ENCODE data around the gene ATP8B1.

ATP8B1 gene

DNA sequence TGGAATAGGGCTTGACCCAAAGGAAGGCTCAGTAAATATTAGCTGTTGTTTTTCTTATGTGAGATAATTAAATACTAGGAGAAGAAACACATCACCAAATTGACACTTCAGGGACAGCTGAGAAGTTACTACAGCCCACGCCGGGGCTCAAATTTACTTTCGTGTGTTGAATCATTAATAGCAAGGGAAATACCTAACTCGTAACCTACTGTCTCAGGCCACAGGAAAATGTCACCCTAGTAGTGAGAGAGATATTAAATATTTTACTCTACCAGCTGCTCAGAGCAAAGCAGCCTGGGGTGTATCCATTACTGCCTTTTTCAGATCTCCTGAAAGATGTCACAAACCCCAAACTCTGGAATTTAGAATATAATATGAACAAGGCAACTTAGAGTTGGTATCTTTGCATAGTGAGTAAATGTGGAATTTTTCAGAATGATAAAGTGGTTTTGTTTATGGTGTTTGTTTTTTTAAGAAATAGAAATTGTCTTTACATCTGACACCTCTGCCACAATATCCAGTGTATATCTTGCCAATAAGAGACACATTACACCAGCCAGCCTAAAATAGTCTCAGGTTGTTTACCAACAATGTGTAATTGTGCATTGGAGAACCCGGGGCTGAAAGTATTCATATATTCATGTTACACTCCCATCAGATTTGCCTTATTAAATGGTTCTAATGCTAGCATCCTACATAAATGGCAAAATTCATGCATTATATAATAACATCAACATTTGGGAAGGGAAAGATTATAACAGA, 48.4 kb downstream of the ATP8B1 start:
- DNase-seq (ENCODE audit: low read depth): no peak
- TF ChIP-seq, protein P1, sequence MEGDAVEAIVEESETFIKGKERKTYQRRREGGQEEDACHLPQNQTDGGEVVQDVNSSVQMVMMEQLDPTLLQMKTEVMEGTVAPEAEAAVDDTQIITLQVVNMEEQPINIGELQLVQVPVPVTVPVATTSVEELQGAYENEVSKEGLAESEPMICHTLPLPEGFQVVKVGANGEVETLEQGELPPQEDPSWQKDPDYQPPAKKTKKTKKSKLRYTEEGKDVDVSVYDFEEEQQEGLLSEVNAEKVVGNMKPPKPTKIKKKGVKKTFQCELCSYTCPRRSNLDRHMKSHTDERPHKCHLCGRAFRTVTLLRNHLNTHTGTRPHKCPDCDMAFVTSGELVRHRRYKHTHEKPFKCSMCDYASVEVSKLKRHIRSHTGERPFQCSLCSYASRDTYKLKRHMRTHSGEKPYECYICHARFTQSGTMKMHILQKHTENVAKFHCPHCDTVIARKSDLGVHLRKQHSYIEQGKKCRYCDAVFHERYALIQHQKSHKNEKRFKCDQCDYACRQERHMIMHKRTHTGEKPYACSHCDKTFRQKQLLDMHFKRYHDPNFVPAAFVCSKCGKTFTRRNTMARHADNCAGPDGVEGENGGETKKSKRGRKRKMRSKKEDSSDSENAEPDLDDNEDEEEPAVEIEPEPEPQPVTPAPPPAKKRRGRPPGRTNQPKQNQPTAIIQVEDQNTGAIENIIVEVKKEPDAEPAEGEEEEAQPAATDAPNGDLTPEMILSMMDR (conservative IDR thresholded peaks at IDR 0.05; ENCODE audit: low read length): no peak
- no peak overlapping the region for H3K4me3 ChIP-seq (ENCODE audit: low read length)

DNA sequence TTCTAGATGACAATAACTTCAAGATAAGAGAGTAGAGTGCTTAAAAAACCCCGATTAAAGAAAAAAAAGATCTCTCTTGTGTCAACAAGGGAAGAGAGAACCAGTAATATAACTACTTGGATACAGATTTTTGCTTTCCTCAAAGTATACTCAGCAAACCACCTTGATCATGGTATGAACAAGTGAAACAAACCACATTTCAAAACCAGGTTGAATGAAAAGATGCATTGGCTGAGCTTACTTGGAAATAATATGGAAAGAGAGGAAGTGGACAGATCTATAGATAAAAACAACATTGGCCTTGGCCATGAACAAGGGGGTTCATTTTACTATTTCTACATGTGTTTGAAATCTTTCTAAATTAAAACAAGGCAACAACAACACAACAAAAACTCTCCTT, 50.1 kb downstream of the ATP8B1 start:
- H3K4me3 ChIP-seq (ENCODE audit: low read length): no peak overlapping the region
- TF ChIP-seq, protein P1 (conservative IDR thresholded peaks at IDR 0.05; ENCODE audit: low read length): no peak
- no peak for DNase-seq (ENCODE audit: low read depth)

DNA sequence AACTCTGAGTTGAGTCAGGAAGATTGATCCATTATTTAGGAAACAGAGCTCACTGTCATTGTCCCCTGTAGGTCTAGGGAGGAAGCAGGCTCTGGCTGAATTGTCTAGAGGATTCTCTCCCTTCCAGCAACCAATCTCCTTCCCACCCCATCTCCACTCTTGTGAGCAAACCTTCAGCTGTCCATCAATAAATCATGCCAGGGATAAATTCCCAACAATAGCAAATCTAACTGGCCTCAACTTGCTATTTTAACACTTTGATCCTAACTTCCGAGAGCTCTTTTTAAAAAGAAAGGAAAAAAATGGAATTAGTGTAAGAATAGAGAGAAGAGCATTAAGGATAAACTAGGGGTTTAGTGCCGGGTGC, 53.5 kb downstream of the ATP8B1 start:
- TF ChIP-seq, protein P1 (conservative IDR thresholded peaks at IDR 0.05; ENCODE audit: low read length): no peak
- DNase-seq (ENCODE audit: low read depth): no peak
- no peak overlapping the region for H3K4me3 ChIP-seq (ENCODE audit: low read length)

GRCh38 chr18:57748770-57749603, 54.1 kb downstream of the ATP8B1 start:
- no peak for DNase-seq (ENCODE audit: low read depth)
- no peak overlapping the region for H3K4me3 ChIP-seq (ENCODE audit: low read length)
- TF ChIP-seq, protein P1 (conservative IDR thresholded peaks at IDR 0.05; ENCODE audit: low read length): no peak

- no peak for DNase-seq (ENCODE audit: low read depth)
- TF ChIP-seq, protein P1 (conservative IDR thresholded peaks at IDR 0.05; ENCODE audit: low read length): no peak
- no peak overlapping the region for H3K4me3 ChIP-seq (ENCODE audit: low read length)
Measured at GRCh38 chr18:57747809-57748680, 55.1 kb downstream of the ATP8B1 start.

DNA sequence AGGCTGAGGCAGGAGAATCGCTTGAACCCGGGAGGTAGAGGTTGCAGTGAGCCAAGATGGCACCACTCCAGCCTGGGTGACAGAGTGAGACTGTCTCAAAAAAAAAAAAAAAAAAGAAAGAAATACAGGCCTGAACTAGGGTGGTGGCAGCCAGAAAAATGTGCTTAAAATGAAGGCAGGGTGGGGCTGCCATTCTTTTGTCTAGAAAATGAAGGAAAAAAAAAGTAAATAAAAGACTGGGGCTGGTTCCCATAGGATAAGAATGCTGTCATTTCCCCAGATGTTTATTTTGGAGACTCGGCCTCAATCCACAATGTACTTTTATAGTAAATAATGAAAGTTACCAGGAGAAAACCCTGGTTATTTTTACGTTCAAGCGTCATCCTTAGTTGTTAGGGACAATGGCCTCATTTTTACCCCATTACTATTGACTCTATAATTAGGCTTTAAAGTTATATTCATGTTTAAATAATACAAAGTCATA, 58.9 kb downstream of the ATP8B1 start:
- no peak overlapping the region for H3K4me3 ChIP-seq (ENCODE audit: low read length)
- TF ChIP-seq, protein P1 (conservative IDR thresholded peaks at IDR 0.05; ENCODE audit: low read length): no peak
- DNase-seq (ENCODE audit: low read depth): peak; percentile 50

Data from AG10803 (cell line).